OCI-LY7 (cell line): ENCODE data around the gene PROK2. TPM values are rescaled to one million over a fixed set of nuclear protein-coding genes. Genes with fewer than 3 reads are reported as not detected.

Experiments
- BruUV-seq: library from RNA; stranded (reverse); fragments of 400-500 nt; replicated peaks from 2 replicates; lab custom pipeline; 2021; lab: Mats Ljungman, UMichigan
- CTCF ChIA-PET: fragments of 300-600 bp; sonication (Branson Sonifier 250); formaldehyde crosslinking; loops from one replicate; lab custom pipeline; 2022; ENCODE audit warnings: antibody characterized with exemption; ENCODE audit not compliant: unreplicated experiment; lab: Charles Lee
- POLR2A ChIA-PET: fragments of 300-600 bp; sonication (Branson Sonifier 250); formaldehyde crosslinking; loops from one replicate; lab custom pipeline; 2022; ENCODE audit warnings: antibody characterized with exemption; lab: Charles Lee
- DNase-seq: peaks from one replicate; pipeline ENCODE4 v3.0.0-alpha.2; 2015; ENCODE audit warnings: low spot score
- H2AFZ ChIP-seq: fragments of 200-600 bp; sonication (generic), shearing (Covaris generic); 2 replicates; pipeline ENCODE4 v1.6.1; 2014; ENCODE audit warnings: mild to moderate bottlenecking, antibody characterized with exemption, low read length, moderate library complexity
- H3K27ac ChIP-seq: fragments of 200-600 bp; sonication (generic); 2 replicates; pipeline ENCODE4 v1.5.1; 2014; ENCODE audit warnings: mixed run types, low read depth, mild to moderate bottlenecking, moderate library complexity, low read length, inconsistent platforms; ENCODE audit not compliant: poor library complexity, severe bottlenecking
- H3K36me3 ChIP-seq: fragments of 200-600 bp; sonication (generic); 2 replicates; pipeline ENCODE4 v1.6.1; 2014; ENCODE audit warnings: mild to moderate bottlenecking, antibody characterized with exemption, low read length, moderate library complexity, mixed read lengths; ENCODE audit not compliant: insufficient read depth
- H3K4me1 ChIP-seq: fragments of 200-600 bp; sonication (generic); 2 replicates; pipeline ENCODE4 v1.5.1; 2014; ENCODE audit warnings: mild to moderate bottlenecking, low read length; ENCODE audit not compliant: insufficient read depth, poor library complexity, severe bottlenecking
- H3K4me2 ChIP-seq: fragments of 200-600 bp; sonication (generic); 2 replicates; pipeline ENCODE4 v1.6.1; 2014; ENCODE audit warnings: mild to moderate bottlenecking, low read length
- H3K4me3 ChIP-seq: fragments of 200-600 bp; sonication (generic); 2 replicates; pipeline ENCODE4 v1.5.1; 2014; ENCODE audit warnings: mild to moderate bottlenecking, low read depth, low read length; ENCODE audit not compliant: poor library complexity, severe bottlenecking
- H3K79me2 ChIP-seq: fragments of 200-600 bp; sonication (generic); 2 replicates; pipeline ENCODE4 v1.6.1; 2016; ENCODE audit warnings: low read depth, mild to moderate bottlenecking, low read length, moderate library complexity, mixed read lengths; ENCODE audit not compliant: insufficient read depth
- H3K9me2 ChIP-seq: fragments of 200-600 bp; sonication (generic); 2 replicates; pipeline ENCODE4 v1.6.1; 2016; ENCODE audit warnings: mild to moderate bottlenecking, low read length, mixed read lengths; ENCODE audit not compliant: insufficient read depth
- H3K9me3 ChIP-seq: fragments of 200-600 bp; sonication (generic); 2 replicates; pipeline ENCODE4 v1.6.1; 2014; ENCODE audit warnings: mild to moderate bottlenecking, mixed run types, low read length, mixed read lengths
- H4K20me1 ChIP-seq: fragments of 200-600 bp; sonication (generic); 2 replicates; pipeline ENCODE4 v1.6.1; 2014; ENCODE audit warnings: mild to moderate bottlenecking, antibody characterized with exemption, low read length, moderate library complexity, mixed read lengths; ENCODE audit not compliant: insufficient read depth
- EZH2phosphoT487 ChIP-seq: fragments of 200-600 bp; sonication (generic); IDR thresholded peaks from 2 replicates; pipeline ENCODE4 v1.6.1; 2018; ENCODE audit warnings: low read depth, borderline replicate concordance, mild to moderate bottlenecking, mixed run types, antibody characterized with exemption, low read length, moderate library complexity, mixed read lengths
- intact Hi-C: fragments of 100-400 bp; cut with micrococcal nuclease; formaldehyde crosslinking; loops from one replicate; pipeline ENCODE4 v1.10.0; 2022; ENCODE audit not compliant: unreplicated experiment
- total RNA-seq, 2 experiments: library from RNA; depleted of rRNA in 1 of 2; stranded (reverse); fragments of >200 nt in 1 of 2; shearing (Covaris generic) in 1 of 2; gene quantifications; 2 replicates each; pipeline ENCODE4 v1.2.3, GENCODE V29; 2014 to 2022
- TF ChIP-seq, protein P1 (sequence below): fragments of 200-600 bp; sonication (generic); conservative IDR thresholded peaks from 2 replicates; pipeline ENCODE4 v1.5.1; 2014; ENCODE audit warnings: mild to moderate bottlenecking, antibody characterized with exemption, low read length, moderate library complexity, mixed read lengths

The PROK2 gene
- total RNA-seq, 2 experiments from 2014 or later: not detected

- no peaks in the 10 kb centered on the region for H3K79me2 ChIP-seq
- H3K9me3 ChIP-seq: no peaks in the 10 kb centered on the region
- DNase-seq: no peak
- no peak overlapping the region for H3K27ac ChIP-seq
- intact Hi-C loops: no loop called here
- POLR2A ChIA-PET: no interaction called here
- CTCF ChIA-PET: no interaction called here
- no peaks in the 10 kb centered on the region for H4K20me1 ChIP-seq
- TF ChIP-seq, protein P1, sequence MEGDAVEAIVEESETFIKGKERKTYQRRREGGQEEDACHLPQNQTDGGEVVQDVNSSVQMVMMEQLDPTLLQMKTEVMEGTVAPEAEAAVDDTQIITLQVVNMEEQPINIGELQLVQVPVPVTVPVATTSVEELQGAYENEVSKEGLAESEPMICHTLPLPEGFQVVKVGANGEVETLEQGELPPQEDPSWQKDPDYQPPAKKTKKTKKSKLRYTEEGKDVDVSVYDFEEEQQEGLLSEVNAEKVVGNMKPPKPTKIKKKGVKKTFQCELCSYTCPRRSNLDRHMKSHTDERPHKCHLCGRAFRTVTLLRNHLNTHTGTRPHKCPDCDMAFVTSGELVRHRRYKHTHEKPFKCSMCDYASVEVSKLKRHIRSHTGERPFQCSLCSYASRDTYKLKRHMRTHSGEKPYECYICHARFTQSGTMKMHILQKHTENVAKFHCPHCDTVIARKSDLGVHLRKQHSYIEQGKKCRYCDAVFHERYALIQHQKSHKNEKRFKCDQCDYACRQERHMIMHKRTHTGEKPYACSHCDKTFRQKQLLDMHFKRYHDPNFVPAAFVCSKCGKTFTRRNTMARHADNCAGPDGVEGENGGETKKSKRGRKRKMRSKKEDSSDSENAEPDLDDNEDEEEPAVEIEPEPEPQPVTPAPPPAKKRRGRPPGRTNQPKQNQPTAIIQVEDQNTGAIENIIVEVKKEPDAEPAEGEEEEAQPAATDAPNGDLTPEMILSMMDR: no peak
- no peak for TF ChIP-seq EZH2phosphoT487
- no peaks in the 10 kb centered on the region for H3K9me2 ChIP-seq
- no TSS peak for BruUV-seq
- H2AFZ ChIP-seq: no peak overlapping the region
- no peaks in the 10 kb centered on the region for H3K36me3 ChIP-seq
- H3K4me2 ChIP-seq: no peak overlapping the region
- no peaks in the 10 kb centered on the region for H3K4me1 ChIP-seq
- no peak overlapping the region for H3K4me3 ChIP-seq
These were observed 1.2 kb upstream of the PROK2 start for GRCh38 chr3:71786217-71786549.

DNA sequence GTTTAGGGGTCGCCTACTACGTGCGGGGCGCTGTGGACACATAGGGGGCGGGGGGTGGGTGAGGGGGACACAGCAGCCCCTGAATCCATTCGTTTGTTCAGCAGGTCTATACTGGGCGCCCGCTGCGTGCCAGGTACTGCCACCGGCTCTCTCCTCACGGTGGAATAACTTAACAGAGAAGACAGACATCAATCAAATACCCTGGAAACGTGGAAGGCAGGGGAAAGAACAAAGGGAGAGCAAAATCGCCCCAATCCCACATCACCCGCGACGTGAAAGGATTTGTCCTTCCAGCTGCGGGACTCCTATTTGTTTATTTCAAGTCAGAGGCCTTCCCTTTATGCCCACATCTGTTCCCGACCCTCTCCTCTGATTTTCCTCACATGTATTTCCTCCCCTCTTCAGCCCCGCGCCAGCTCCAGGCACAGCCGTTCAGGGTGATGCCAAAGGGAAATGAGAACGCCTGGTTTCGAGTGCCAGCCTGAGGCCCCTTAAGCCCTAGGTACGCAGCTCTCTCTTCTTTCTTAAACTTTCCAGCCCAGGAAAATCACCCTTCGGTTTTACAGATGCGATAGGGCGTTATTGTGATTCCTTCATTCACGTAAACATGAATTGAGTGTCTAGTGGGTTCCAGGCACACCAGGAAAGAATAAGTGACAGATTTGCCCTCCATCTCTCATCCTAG, 726 bp upstream of the PROK2 start:
- Histone ChIP-seq H2AFZ (no peak overlapping the region), H3K27ac (no peak overlapping the region), H3K36me3 (no peaks in the 10 kb centered on the region), H3K4me1 (no peaks in the 10 kb centered on the region), H3K4me2 (no peak overlapping the region), H3K4me3 (no peak overlapping the region), H3K79me2 (no peaks in the 10 kb centered on the region), H3K9me2 (no peaks in the 10 kb centered on the region), H4K20me1 (no peaks in the 10 kb centered on the region), H3K9me3 (no peaks in the 10 kb centered on the region)
- ChIA-PET CTCF (no interaction called here), POLR2A (no interaction called here)
- TF ChIP-seq EZH2phosphoT487: no peak
- TF ChIP-seq, protein P1: no peak
- DNase-seq: no peak
- BruUV-seq: no TSS peak
- intact Hi-C loops: no loop called here

- Histone ChIP-seq H3K27ac (no peak overlapping the region), H4K20me1 (no peaks in the 10 kb centered on the region), H3K4me1 (no peaks in the 10 kb centered on the region), H3K36me3 (no peaks in the 10 kb centered on the region), H3K9me3 (no peaks in the 10 kb centered on the region), H3K79me2 (no peaks in the 10 kb centered on the region), H3K4me2 (no peak overlapping the region), H3K9me2 (no peaks in the 10 kb centered on the region), H2AFZ (no peak overlapping the region), H3K4me3 (no peak overlapping the region)
- no TSS peak for BruUV-seq
- intact Hi-C loops: no loop called here
- DNase-seq: no peak
- TF ChIP-seq, protein P1: no peak
- no peak for TF ChIP-seq EZH2phosphoT487
- CTCF ChIA-PET: no interaction called here
- POLR2A ChIA-PET: no interaction called here
These were observed 591 bp downstream of the PROK2 start for GRCh38 chr3:71784201-71784913.
